Neural cell (in vitro differentiated cells): ENCODE measurements around the gene CLCN4. TPM values are rescaled to one million over a fixed set of nuclear protein-coding genes. Genes with fewer than 3 reads are reported as not detected.

Experiments
- H2AFZ ChIP-seq: fragments of 200-600, 300-800 bp; sonication (generic), shearing (Covaris generic); 2 replicates; pipeline ENCODE4 v1.6.0; 2014; ENCODE audit warnings: low read depth, mild to moderate bottlenecking, antibody characterized with exemption, low read length, moderate library complexity
- H3F3A ChIP-seq: fragments of 200-600 bp; shearing (Covaris generic); 2 replicates; pipeline ENCODE4 v1.6.1; 2016; ENCODE audit warnings: mild to moderate bottlenecking, moderate library complexity, mixed read lengths, antibody characterized with exemption, low read length; ENCODE audit not compliant: insufficient read depth, poor library complexity, severe bottlenecking
- H3K27ac ChIP-seq: fragments of 200-600, 300-800 bp; sonication (generic), shearing (Covaris generic); 2 replicates; pipeline ENCODE4 v1.5.1; 2014; ENCODE audit warnings: mild to moderate bottlenecking, low read length, moderate library complexity
- H3K27me3 ChIP-seq: fragments of 300-800, 200-600 bp; sonication (generic), shearing (Covaris generic); 2 replicates; pipeline ENCODE4 v1.6.0; 2014; ENCODE audit warnings: mild to moderate bottlenecking, low read depth, low read length, moderate library complexity; ENCODE audit not compliant: insufficient read depth
- H3K36me3 ChIP-seq: fragments of 300-800, 200-600 bp; sonication (generic), shearing (Covaris generic); 2 replicates; pipeline ENCODE4 v1.5.1; 2014; ENCODE audit warnings: mild to moderate bottlenecking, antibody characterized with exemption, low read length, moderate library complexity; ENCODE audit not compliant: insufficient read depth
- H3K4me2 ChIP-seq: fragments of 300-800, 200-600 bp; sonication (generic), shearing (Covaris generic); 2 replicates; pipeline ENCODE4 v1.6.0; 2014; ENCODE audit warnings: mild to moderate bottlenecking, low read length
- H3K4me3 ChIP-seq: fragments of 300-800, 200-600 bp; sonication (generic), shearing (Covaris generic); 2 replicates; pipeline ENCODE4 v1.5.1; 2014; ENCODE audit warnings: mild to moderate bottlenecking, low read length, moderate library complexity
- H3K79me2 ChIP-seq: fragments of 200-600 bp; shearing (Covaris generic); replicated peaks from 2 replicates; pipeline ENCODE4 v1.6.0; 2014; ENCODE audit warnings: mild to moderate bottlenecking, low read length, moderate library complexity; ENCODE audit not compliant: insufficient read depth
- H3K9ac ChIP-seq: fragments of 300-800, 200-600 bp; sonication (generic), shearing (Covaris generic); 2 replicates; pipeline ENCODE4 v1.6.1; 2016; ENCODE audit warnings: mild to moderate bottlenecking, low read length, mixed read lengths
- H3K9me2 ChIP-seq: fragments of 200-600 bp; shearing (Covaris generic); 2 replicates; pipeline ENCODE4 v1.6.1; 2016; ENCODE audit warnings: mild to moderate bottlenecking, low read length, mixed read lengths; ENCODE audit not compliant: insufficient read depth
- H3K9me3 ChIP-seq: fragments of 200-600, 300-800 bp; sonication (generic), shearing (Covaris generic); 2 replicates; pipeline ENCODE4 v1.6.1; 2016; ENCODE audit warnings: mild to moderate bottlenecking, mixed run types, low read length, moderate library complexity, mixed read lengths
- H4K20me1 ChIP-seq: fragments of 200-600 bp; shearing (Covaris generic); 2 replicates; pipeline ENCODE4 v1.6.1; 2016; ENCODE audit warnings: mild to moderate bottlenecking, mixed run types; ENCODE audit not compliant: insufficient read depth
- EP300 ChIP-seq: fragments of 450-650 bp; conservative IDR thresholded peaks from 2 replicates; pipeline ENCODE4 v1.6.1; 2014; ENCODE audit warnings: antibody characterized with exemption, mild to moderate bottlenecking, moderate library complexity; ENCODE audit not compliant: poor library complexity, severe bottlenecking
- EZH2 ChIP-seq: fragments of 200-600, 300-800 bp; shearing (Covaris generic), sonication (generic); IDR thresholded peaks from 2 replicates; pipeline ENCODE4 v1.6.1; 2014; ENCODE audit warnings: antibody characterized with exemption, low read length, borderline replicate concordance, mild to moderate bottlenecking; ENCODE audit not compliant: insufficient read depth, poor library complexity, severe bottlenecking
- MXI1 ChIP-seq: fragments of 450-650 bp; conservative IDR thresholded peaks from 2 replicates; pipeline ENCODE4 v1.6.1; 2014; ENCODE audit warnings: antibody characterized with exemption, mild to moderate bottlenecking; ENCODE audit not compliant: poor library complexity, severe bottlenecking
- POLR2AphosphoS5 ChIP-seq: IDR thresholded peaks from 2 replicates; pipeline ENCODE4 v1.6.1; 2012
- RAD21 ChIP-seq: fragments of 450-650 bp; conservative IDR thresholded peaks from 2 replicates; pipeline ENCODE4 v1.6.1; 2014; ENCODE audit warnings: antibody characterized with exemption, mild to moderate bottlenecking, moderate library complexity
- SMC3 ChIP-seq: fragments of 450-650 bp; conservative IDR thresholded peaks from 2 replicates; pipeline ENCODE4 v1.6.1; 2014; ENCODE audit warnings: antibody characterized with exemption, mild to moderate bottlenecking, moderate library complexity; ENCODE audit not compliant: poor library complexity
- TAF1 ChIP-seq: IDR thresholded peaks from 2 replicates; pipeline ENCODE4 v1.6.1; 2012; ENCODE audit warnings: low read depth
- polyA plus RNA-seq: library from polyadenylated mRNA; depleted of rRNA; stranded (reverse); fragments of >200 nt; gene quantifications from 2 replicates; pipeline ENCODE4 v1.2.3, GENCODE V29; 2014
- TF ChIP-seq, protein P1 (sequence below): IDR thresholded peaks from 2 replicates; pipeline ENCODE4 v1.6.1; 2012; ENCODE audit warnings: borderline replicate concordance
- TF ChIP-seq, protein P2 (sequence below): fragments of 450-650 bp; IDR thresholded peaks from 2 replicates; pipeline ENCODE4 v1.5.1; 2014; ENCODE audit warnings: antibody characterized with exemption, mild to moderate bottlenecking, moderate library complexity; ENCODE audit not compliant: poor library complexity, severe bottlenecking

CLCN4 gene
- polyA plus RNA-seq, 1 donor from 2014 or later: 21.4 TPM

DNA sequence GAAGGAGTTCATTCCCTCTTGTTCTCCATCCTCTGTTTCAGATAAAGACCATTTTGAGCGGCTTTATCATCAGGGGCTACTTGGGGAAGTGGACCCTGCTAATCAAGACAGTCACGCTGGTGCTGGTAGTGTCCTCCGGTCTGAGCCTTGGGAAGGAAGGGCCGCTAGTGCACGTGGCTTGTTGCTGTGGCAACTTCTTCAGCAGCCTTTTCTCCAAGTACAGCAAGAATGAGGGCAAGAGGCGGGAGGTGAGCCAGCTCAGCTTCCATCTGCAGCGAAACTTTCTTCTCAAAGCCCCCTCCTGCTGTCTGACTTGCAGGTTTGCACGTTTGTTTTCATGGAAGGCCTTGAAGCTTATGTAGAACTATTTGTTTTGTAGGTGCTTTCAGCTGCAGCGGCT, 49.5 kb downstream of the CLCN4 start:
- H3K9me3 ChIP-seq: no peaks in the 10 kb centered on the region
- no peaks in the 10 kb centered on the region for H3F3A ChIP-seq
- H3K27ac ChIP-seq: no peak overlapping the region
- H3K4me2 ChIP-seq: no peak overlapping the region
- no peak for TF ChIP-seq RAD21
- TF ChIP-seq, protein P1, sequence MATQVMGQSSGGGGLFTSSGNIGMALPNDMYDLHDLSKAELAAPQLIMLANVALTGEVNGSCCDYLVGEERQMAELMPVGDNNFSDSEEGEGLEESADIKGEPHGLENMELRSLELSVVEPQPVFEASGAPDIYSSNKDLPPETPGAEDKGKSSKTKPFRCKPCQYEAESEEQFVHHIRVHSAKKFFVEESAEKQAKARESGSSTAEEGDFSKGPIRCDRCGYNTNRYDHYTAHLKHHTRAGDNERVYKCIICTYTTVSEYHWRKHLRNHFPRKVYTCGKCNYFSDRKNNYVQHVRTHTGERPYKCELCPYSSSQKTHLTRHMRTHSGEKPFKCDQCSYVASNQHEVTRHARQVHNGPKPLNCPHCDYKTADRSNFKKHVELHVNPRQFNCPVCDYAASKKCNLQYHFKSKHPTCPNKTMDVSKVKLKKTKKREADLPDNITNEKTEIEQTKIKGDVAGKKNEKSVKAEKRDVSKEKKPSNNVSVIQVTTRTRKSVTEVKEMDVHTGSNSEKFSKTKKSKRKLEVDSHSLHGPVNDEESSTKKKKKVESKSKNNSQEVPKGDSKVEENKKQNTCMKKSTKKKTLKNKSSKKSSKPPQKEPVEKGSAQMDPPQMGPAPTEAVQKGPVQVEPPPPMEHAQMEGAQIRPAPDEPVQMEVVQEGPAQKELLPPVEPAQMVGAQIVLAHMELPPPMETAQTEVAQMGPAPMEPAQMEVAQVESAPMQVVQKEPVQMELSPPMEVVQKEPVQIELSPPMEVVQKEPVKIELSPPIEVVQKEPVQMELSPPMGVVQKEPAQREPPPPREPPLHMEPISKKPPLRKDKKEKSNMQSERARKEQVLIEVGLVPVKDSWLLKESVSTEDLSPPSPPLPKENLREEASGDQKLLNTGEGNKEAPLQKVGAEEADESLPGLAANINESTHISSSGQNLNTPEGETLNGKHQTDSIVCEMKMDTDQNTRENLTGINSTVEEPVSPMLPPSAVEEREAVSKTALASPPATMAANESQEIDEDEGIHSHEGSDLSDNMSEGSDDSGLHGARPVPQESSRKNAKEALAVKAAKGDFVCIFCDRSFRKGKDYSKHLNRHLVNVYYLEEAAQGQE: no peak
- TF ChIP-seq, protein P2, sequence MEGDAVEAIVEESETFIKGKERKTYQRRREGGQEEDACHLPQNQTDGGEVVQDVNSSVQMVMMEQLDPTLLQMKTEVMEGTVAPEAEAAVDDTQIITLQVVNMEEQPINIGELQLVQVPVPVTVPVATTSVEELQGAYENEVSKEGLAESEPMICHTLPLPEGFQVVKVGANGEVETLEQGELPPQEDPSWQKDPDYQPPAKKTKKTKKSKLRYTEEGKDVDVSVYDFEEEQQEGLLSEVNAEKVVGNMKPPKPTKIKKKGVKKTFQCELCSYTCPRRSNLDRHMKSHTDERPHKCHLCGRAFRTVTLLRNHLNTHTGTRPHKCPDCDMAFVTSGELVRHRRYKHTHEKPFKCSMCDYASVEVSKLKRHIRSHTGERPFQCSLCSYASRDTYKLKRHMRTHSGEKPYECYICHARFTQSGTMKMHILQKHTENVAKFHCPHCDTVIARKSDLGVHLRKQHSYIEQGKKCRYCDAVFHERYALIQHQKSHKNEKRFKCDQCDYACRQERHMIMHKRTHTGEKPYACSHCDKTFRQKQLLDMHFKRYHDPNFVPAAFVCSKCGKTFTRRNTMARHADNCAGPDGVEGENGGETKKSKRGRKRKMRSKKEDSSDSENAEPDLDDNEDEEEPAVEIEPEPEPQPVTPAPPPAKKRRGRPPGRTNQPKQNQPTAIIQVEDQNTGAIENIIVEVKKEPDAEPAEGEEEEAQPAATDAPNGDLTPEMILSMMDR: no peak
- TF ChIP-seq EP300: no peak
- TF ChIP-seq POLR2AphosphoS5: no peak
- TF ChIP-seq SMC3: no peak
- no peak for TF ChIP-seq EZH2
- no peak for TF ChIP-seq MXI1
- no peak for TF ChIP-seq TAF1
- no peaks in the 10 kb centered on the region for H3K27me3 ChIP-seq
- no peak overlapping the region for H2AFZ ChIP-seq
- no peaks in the 10 kb centered on the region for H4K20me1 ChIP-seq
- H3K4me3 ChIP-seq: no peak overlapping the region
- H3K9me2 ChIP-seq: no peaks in the 10 kb centered on the region
- H3K79me2 ChIP-seq: no peaks in the 10 kb centered on the region
- no peak overlapping the region for H3K9ac ChIP-seq
- no peaks in the 10 kb centered on the region for H3K36me3 ChIP-seq

DNA sequence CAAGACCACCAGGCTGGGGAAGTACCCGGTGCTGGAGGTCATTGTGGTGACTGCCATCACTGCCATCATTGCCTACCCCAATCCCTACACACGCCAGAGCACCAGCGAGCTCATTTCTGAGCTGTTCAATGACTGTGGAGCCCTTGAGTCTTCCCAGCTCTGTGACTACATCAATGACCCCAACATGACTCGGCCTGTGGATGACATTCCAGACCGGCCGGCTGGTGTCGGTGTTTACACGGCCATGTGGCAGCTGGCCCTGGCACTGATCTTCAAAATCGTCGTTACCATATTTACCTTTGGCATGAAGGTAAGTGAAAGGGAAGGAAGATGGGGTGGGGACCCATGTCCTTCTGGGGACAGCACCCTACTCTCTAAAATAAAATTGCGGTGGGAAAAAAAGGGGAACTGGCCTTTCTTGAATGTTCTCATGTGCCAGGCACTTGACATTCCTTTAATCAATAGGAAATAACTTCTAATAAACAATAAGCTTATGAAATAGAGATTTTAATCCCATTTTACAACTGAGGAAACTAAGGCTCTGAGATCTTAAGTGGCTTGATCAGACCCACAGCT, 51.6 kb downstream of the CLCN4 start:
- H3K36me3 ChIP-seq: no peaks in the 10 kb centered on the region
- H3K9me3 ChIP-seq: no peaks in the 10 kb centered on the region
- no peak overlapping the region for H3K4me3 ChIP-seq
- TF ChIP-seq TAF1: no peak
- no peak for TF ChIP-seq EP300
- no peak for TF ChIP-seq MXI1
- no peaks in the 10 kb centered on the region for H3F3A ChIP-seq
- H3K27me3 ChIP-seq: no peaks in the 10 kb centered on the region
- no peak overlapping the region for H3K27ac ChIP-seq
- no peaks in the 10 kb centered on the region for H4K20me1 ChIP-seq
- no peak overlapping the region for H3K9ac ChIP-seq
- no peak overlapping the region for H3K4me2 ChIP-seq
- no peaks in the 10 kb centered on the region for H3K79me2 ChIP-seq
- H3K9me2 ChIP-seq: no peaks in the 10 kb centered on the region
- no peak overlapping the region for H2AFZ ChIP-seq
